Sigmoid colon (tissue), 7 donors: ENCODE measurements around the gene ADAMTS17. TPM values are rescaled to one million over a fixed set of nuclear protein-coding genes. Genes with fewer than 3 reads are reported as not detected.

ENCODE experiments used
- DNase-seq: peaks from one replicate; pipeline ENCODE4 v3.0.0-alpha.2; 2019
- H3K27ac ChIP-seq, 4 donors: fragments of 200-600 bp; sonication (generic); one replicate each; pipeline ENCODE4 v1.5.1; 2016 to 2019; ENCODE audit warnings: mild to moderate bottlenecking in 1 of 4
- H3K27me3 ChIP-seq, 3 donors: fragments of 200-600 bp; sonication (generic); one replicate each; pipeline ENCODE4 v1.5.1; 2019; ENCODE audit warnings: mild to moderate bottlenecking in 1 of 3
- H3K36me3 ChIP-seq, 4 donors: fragments of 200-600 bp; sonication (generic); one replicate each; pipeline ENCODE4 v1.5.1; 2016 to 2019
- H3K4me1 ChIP-seq, 4 donors: fragments of 200-600 bp; sonication (generic); one replicate each; pipeline ENCODE4 v1.5.1; 2017 to 2019
- H3K4me3 ChIP-seq, 4 donors: fragments of 200-600 bp; sonication (generic); one replicate each; pipeline ENCODE4 v1.5.1; 2017 to 2019; ENCODE audit warnings: mild to moderate bottlenecking in 2 of 4, moderate library complexity in 1 of 4
- H3K9me3 ChIP-seq, 4 donors: fragments of 200-600 bp in 3 of 4; sonication (generic) in 3 of 4; one replicate each; pipeline versions ENCODE4 v1.5.1 to v1.6.1; 2013 to 2019
- EP300 ChIP-seq, 4 donors: sonication (generic); formaldehyde crosslinking; IDR thresholded peaks; one replicate each; pipeline ENCODE4 v1.6.1; 2017; ENCODE audit warnings: antibody characterized with exemption in 4 of 4
- POLR2A ChIP-seq, 2 donors: fragments of 450-650 bp; IDR thresholded peaks; one replicate each; pipeline ENCODE4 v1.6.1; 2016; ENCODE audit warnings: antibody characterized with exemption in 2 of 2, mild to moderate bottlenecking in 2 of 2, moderate library complexity in 2 of 2
- POLR2AphosphoS5 ChIP-seq, 4 donors: sonication (generic); formaldehyde crosslinking; IDR thresholded peaks; one replicate each; pipeline ENCODE4 v1.6.1; 2017; ENCODE audit warnings: antibody characterized with exemption in 4 of 4
- WGBS, 2 donors: extraction: QIAGEN DNeasy Blood & Tissue Kit; methylation state at CpG; one replicate each; pipeline ENCODE4 v1.1.7; 2013; 5-methylcytosine and 5-hydroxymethylcytosine counted together
- intact Hi-C: fragments of 100-400 bp; cut with DNase I; formaldehyde crosslinking; loops from one replicate; pipeline ENCODE4 v1.15.1; 2023
- polyA plus RNA-seq, 3 donors: library from polyadenylated mRNA; stranded (reverse); fragments of 200-250 nt; gene quantifications; one replicate each; pipeline ENCODE4 v1.2.3, GENCODE V29; 2013
- total RNA-seq, 4 donors: library from RNA; depleted of rRNA; stranded (reverse); fragments of >200 nt; gene quantifications; one replicate each; pipeline ENCODE4 v1.1.0, GENCODE V29; 2016
- TF ChIP-seq, protein P1 (sequence below), 4 experiments: fragments of 450-650 bp in 3 of 4; fragments of 200-600 bp in 1 of 4; IDR thresholded peaks; one replicate each; pipeline ENCODE4 v1.5.1; 2016 to 2019; ENCODE audit warnings: antibody characterized with exemption in 4 of 4, mild to moderate bottlenecking in 3 of 4, moderate library complexity in 2 of 4
- donor health status: healthy with polysubstance abuse.
- donor health status: Bipolar disorder and iron deficiency.
- donor health status: healthy.

The ADAMTS17 gene
- total and polyA plus RNA-seq, 7 donors: 0.46 to 3.6 (median 1.2) TPM

DNA sequence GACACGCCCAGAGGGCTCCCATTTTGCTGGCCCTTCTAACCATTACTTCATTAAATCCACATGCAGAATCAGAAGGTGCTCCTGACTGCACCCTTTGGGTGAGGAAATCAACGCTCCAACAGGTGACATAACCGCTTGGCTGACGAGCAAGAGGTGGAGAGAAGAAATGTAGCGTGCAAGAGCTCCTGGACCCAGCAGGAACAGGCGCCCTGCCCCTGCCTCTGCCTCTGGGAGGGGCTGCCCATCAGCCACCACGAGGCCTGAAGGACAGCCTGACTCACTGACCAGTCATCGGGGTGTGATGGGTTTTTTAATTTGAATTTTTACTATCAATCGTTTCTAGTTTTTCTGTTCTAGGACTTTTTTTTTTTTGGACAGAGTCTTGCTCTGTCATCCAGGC lies 218.2 kb downstream of the ADAMTS17 start:
- H3K27ac ChIP-seq: no peak overlapping the region
- no peak overlapping the region for H3K4me3 ChIP-seq
- intact Hi-C loops: no loop called here
- H3K36me3 ChIP-seq: no peaks in the 10 kb centered on the region
- H3K4me1 ChIP-seq: peaks cover 0 to 20% (median 13%) of the 10 kb centered on the region in 4 donors
- DNase-seq: peak; percentile 53
- no peaks in the 10 kb centered on the region for H3K27me3 ChIP-seq
- TF ChIP-seq EP300 (IDR thresholded peaks at IDR 0.05) (no peak), POLR2AphosphoS5 (IDR thresholded peaks at IDR 0.05) (no peak), POLR2A (IDR thresholded peaks at IDR 0.05) (no peak)
- TF ChIP-seq, protein P1, sequence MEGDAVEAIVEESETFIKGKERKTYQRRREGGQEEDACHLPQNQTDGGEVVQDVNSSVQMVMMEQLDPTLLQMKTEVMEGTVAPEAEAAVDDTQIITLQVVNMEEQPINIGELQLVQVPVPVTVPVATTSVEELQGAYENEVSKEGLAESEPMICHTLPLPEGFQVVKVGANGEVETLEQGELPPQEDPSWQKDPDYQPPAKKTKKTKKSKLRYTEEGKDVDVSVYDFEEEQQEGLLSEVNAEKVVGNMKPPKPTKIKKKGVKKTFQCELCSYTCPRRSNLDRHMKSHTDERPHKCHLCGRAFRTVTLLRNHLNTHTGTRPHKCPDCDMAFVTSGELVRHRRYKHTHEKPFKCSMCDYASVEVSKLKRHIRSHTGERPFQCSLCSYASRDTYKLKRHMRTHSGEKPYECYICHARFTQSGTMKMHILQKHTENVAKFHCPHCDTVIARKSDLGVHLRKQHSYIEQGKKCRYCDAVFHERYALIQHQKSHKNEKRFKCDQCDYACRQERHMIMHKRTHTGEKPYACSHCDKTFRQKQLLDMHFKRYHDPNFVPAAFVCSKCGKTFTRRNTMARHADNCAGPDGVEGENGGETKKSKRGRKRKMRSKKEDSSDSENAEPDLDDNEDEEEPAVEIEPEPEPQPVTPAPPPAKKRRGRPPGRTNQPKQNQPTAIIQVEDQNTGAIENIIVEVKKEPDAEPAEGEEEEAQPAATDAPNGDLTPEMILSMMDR (IDR thresholded peaks at IDR 0.05): no peak
- H3K9me3 ChIP-seq: peaks cover 2 to 12% (median 5%) of the 10 kb centered on the region in 4 donors
- WGBS, 2 donors: 76 to 84% methylated on average over 9 of the region's 9 CpGs

DNA sequence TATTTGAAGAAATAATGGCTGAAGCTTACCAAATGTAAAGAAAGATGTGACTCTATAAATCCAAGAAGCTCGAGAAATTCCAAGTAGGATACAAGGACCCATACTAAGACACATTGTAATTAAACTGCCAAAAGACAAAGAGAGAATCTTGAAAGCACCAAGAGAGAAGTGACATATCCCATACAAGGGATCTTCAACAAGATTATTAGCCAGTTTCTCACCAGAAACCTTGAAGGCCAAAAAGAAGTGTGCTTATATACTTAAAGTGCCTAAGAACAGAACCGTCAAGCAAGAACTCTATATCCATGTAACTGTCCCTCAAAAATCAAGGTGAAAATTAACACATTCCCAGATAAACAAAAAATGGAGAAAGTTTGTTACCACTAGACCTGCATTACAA lies 220.5 kb downstream of the ADAMTS17 start:
- TF ChIP-seq, protein P1 (IDR thresholded peaks at IDR 0.05): no peak
- TF ChIP-seq POLR2AphosphoS5 (IDR thresholded peaks at IDR 0.05): no peak

DNA sequence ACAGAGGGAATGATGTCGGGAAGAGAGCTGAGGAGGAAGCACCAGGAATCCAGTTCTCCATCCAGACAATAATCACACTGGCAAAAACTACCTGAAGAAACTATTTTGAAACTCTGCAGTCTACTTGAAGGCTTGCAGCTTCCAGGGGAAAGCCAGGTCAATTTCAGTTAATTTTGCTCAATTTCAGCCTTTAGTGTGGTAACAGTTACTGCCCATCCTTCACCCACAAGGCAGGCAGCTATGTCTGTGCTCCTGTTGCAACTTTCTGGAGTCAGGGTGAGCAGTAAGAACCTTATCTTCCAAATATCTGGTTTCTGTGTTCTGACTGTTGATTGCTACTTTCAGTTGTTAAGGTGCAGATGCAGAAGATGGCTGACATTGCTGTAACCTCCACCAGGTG lies 221.7 kb downstream of the ADAMTS17 start:
- Histone ChIP-seq H3K9me3 (peaks cover 2 to 12% (median 5%) of the 10 kb centered on the region in 4 donors), H3K27ac (no peak overlapping the region), H3K4me3 (no peak overlapping the region), H3K4me1 (peaks cover 0 to 21% (median 17%) of the 10 kb centered on the region in 4 donors), H3K27me3 (no peaks in the 10 kb centered on the region), H3K36me3 (no peaks in the 10 kb centered on the region)
- DNase-seq: no peak
- intact Hi-C loops: no loop called here
- WGBS, 2 donors: 91 to 96% methylated on average over 1 of the region's 1 CpG
- TF ChIP-seq POLR2AphosphoS5 (IDR thresholded peaks at IDR 0.05) (no peak), EP300 (IDR thresholded peaks at IDR 0.05) (no peak), POLR2A (IDR thresholded peaks at IDR 0.05) (no peak)
- TF ChIP-seq, protein P1 (IDR thresholded peaks at IDR 0.05): no peak

More for the DNA sequence above, 220.5 kb downstream of the ADAMTS17 start:
- Histone ChIP-seq H3K36me3 (no peaks in the 10 kb centered on the region), H3K27ac (no peak overlapping the region), H3K9me3 (peaks cover 2 to 12% (median 5%) of the 10 kb centered on the region in 4 donors), H3K4me1 (peaks cover 0 to 22% (median 15%) of the 10 kb centered on the region in 4 donors), H3K4me3 (no peak overlapping the region), H3K27me3 (no peaks in the 10 kb centered on the region)
- DNase-seq: no peak
- intact Hi-C loops: no loop called here
- WGBS, 2 donors: 91 to 95% methylated on average over 2 of the region's 2 CpGs

DNA sequence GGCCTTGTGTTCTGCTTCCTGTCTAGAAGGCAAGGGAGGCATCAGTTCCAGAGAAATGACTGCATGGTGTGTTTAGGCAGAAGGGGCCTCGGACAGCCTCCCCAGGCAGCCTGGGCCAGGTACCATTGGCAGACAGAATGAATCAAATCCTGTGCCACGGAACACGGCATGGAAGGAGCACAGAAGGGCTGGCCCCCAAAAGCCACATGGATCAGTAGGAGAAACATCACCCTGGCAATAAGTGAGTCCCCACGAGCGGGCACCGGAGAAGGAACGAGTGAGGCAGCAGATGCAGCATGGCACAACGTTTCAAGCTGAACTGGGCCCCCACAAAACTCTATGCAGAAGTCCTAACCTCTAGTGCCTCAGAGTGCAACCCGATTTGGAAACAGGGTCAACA lies 223.2 kb downstream of the ADAMTS17 start:
- Histone ChIP-seq H3K4me3 (no peak overlapping the region), H3K27ac (no peak overlapping the region), H3K27me3 (no peaks in the 10 kb centered on the region), H3K9me3 (peaks cover 2 to 12% (median 5%) of the 10 kb centered on the region in 4 donors), H3K36me3 (no peaks in the 10 kb centered on the region), H3K4me1 (peaks cover 0 to 32% (median 30%) of the 10 kb centered on the region in 4 donors)
- no peak for DNase-seq
- intact Hi-C loops: no loop called here
- WGBS, 2 donors: 86 to 89% methylated on average over 9 of the region's 9 CpGs
- TF ChIP-seq, protein P1 (IDR thresholded peaks at IDR 0.05): no peak
- no peak for TF ChIP-seq POLR2A (IDR thresholded peaks at IDR 0.05)
- no peak for TF ChIP-seq EP300 (IDR thresholded peaks at IDR 0.05)
- TF ChIP-seq POLR2AphosphoS5 (IDR thresholded peaks at IDR 0.05): no peak
